ENCODE data around the gene ASMT. TPM values are rescaled to one million over a fixed set of nuclear protein-coding genes. Genes with fewer than 3 reads are reported as not detected.
"Not testable (repeated sequence)": the region's sequence is repeated elsewhere in the genome, so short reads cannot be mapped to it uniquely, and the experiment has no call there.

ASMT gene
- total RNA-seq, 4 donors from 2014 or later = 0.63 to 4.7 TPM; not detected in 2

DNA sequence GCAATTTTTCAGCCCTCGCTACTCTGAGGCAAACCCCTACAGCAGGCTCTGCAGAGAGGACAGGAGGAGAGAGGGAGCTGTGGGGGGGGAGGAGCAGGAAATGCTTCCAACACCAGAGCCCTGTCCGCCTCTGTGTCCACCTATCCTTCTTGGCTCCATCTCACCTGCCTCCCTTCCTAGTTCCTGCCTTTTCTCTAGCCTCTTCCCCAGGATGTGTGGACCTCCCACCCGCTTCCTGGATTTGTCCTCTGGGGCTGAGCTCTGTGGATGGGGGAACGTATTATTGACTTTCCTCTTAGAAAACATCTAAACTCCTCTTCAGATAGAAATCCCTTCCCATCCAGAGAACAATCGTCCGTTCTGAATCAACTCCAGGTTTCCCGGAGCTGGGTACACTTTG is 14.4 kb downstream of the ASMT start:
- H3K36me3 ChIP-seq = peaks cover 0 to 8% (median 0%) of the 10 kb centered on the region in 3 donors
- no peaks in the 10 kb centered on the region for H3K9me3 ChIP-seq
- no peak for DNase-seq (ENCODE audit: low spot score in 2 of 2)
- H3K4me1 ChIP-seq = no peaks in the 10 kb centered on the region
- TF ChIP-seq POLR2A (IDR thresholded peaks at IDR 0.05) (no peak), EP300 (IDR thresholded peaks at IDR 0.05) (no peak), CTCF (IDR thresholded peaks at IDR 0.05) (no peak)
- 63 to 68% methylated on average over 7 of the region's 7 CpGs for WGBS, 2 donors
- no peak overlapping the region for H3K4me3 ChIP-seq
- no peak overlapping the region for H3K27ac ChIP-seq
- H3K27me3 ChIP-seq = no peaks in the 10 kb centered on the region

- Histone ChIP-seq H3K27ac (no peak overlapping the region), H3K4me3 (no peak overlapping the region), H3K36me3 (peaks cover 0 to 4% (median 0%) of the 10 kb centered on the region in 3 donors), H3K4me1 (no peaks in the 10 kb centered on the region), H3K27me3 (peaks cover 0 to 3% of the 10 kb centered on the region in 2 donors), H3K9me3 (peaks cover 0 to 13% (median 0%) of the 10 kb centered on the region in 4 donors)
- TF ChIP-seq CTCF (IDR thresholded peaks at IDR 0.05) (no peak), POLR2A (IDR thresholded peaks at IDR 0.05) (no peak), EP300 (IDR thresholded peaks at IDR 0.05) (no peak)
- DNase-seq (ENCODE audit: low spot score in 2 of 2) = no peak
Measured at GRCh38 chrX:1646009-1646408, 31.1 kb downstream of the ASMT start.

DNA sequence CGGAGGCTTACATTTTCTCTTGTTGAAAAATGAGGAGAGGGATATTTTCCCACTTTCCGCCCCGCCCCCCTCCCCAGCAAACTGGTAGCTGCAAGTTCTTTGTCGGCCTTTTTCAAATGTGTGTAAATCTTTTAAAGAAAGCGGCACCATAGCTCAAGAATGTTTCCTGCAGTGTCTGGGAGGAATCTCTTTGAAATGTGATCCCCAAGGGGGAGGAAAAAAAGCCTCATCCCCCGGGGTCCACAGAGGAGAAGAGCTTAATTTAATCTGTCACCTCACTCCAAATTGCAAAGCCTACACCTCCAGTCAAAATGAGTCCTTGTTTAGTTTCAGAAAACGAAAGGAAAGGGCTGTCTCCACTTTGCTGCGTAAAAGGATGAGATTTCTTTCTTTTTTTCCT is 34.8 kb downstream of the ASMT start:
- Histone ChIP-seq H3K27ac (no peak overlapping the region), H3K36me3 (peaks cover 0 to 4% (median 0%) of the 10 kb centered on the region in 3 donors), H3K4me3 (no peak overlapping the region), H3K9me3 (peaks cover 0 to 13% (median 0%) of the 10 kb centered on the region in 4 donors), H3K4me1 (no peaks in the 10 kb centered on the region), H3K27me3 (peaks cover 0 to 3% of the 10 kb centered on the region in 2 donors)
- 17 to 25% methylated on average over 8 of the region's 8 CpGs for WGBS, 2 donors
- DNase-seq (ENCODE audit: low spot score in 2 of 2) = no peak
- TF ChIP-seq CTCF (IDR thresholded peaks at IDR 0.05) (no peak), POLR2A (IDR thresholded peaks at IDR 0.05) (no peak), EP300 (IDR thresholded peaks at IDR 0.05) (no peak)

GRCh38 chrX:1652011-1652811 is 37.4 kb downstream of the ASMT start:
- not testable (repeated sequence) for H3K27ac ChIP-seq, H3K4me3 ChIP-seq, H3K9me3 ChIP-seq, H3K36me3 ChIP-seq, H3K27me3 ChIP-seq, H3K4me1 ChIP-seq
- DNase-seq (ENCODE audit: low spot score in 2 of 2) = peak in 1 of 2 donors; percentile 7
- TF ChIP-seq CTCF (IDR thresholded peaks at IDR 0.05) = peak; percentile 41 to 78 (median 66)
- WGBS, 2 donors = 60 to 64% methylated on average over 25 of the region's 25 CpGs

DNA sequence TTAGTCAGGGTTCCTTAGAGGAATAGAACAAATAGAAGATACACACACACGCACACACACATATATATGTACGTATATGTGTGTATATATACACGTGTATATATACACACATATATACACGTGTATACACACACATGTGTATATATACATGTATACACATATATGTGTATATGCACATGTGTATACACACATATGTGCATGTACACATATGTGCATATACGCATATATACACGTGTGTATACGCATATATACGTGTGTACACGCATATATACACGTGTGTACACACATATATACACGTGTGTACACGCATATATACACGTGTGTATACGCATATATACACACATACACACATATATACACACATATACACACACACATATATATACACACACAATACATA is 41.5 kb downstream of the ASMT start:
- H3K27me3 ChIP-seq = no peaks in the 10 kb centered on the region
- TF ChIP-seq CTCF (IDR thresholded peaks at IDR 0.05) (no peak), EP300 (IDR thresholded peaks at IDR 0.05) (no peak), POLR2A (IDR thresholded peaks at IDR 0.05) (no peak)
- H3K4me1 ChIP-seq = peaks cover 0 to 11% (median 0%) of the 10 kb centered on the region in 4 donors
- whole genome bisulfite sequencing, 2 donors = 75 to 76% methylated on average over 14 of the region's 14 CpGs
- DNase-seq (ENCODE audit: low spot score in 2 of 2) = no peak
- H3K36me3 ChIP-seq = no peaks in the 10 kb centered on the region
- H3K4me3 ChIP-seq = no peak overlapping the region
- H3K9me3 ChIP-seq = no peaks in the 10 kb centered on the region
- H3K27ac ChIP-seq = no peak overlapping the region

Data from tibial nerve (tissue), 4 donors.